Cardiac muscle cell (in vitro differentiated cells and primary cell): ENCODE data around the gene APOBEC3B. TPM values are rescaled to one million over a fixed set of nuclear protein-coding genes. Genes with fewer than 3 reads are reported as not detected.

Experiments
- DNase-seq, 2 donors: peaks; one replicate each; pipeline versions ENCODE4 v3.0.0 to v3.0.0-alpha.2; 2010 to 2017; ENCODE audit warnings: low read depth in 1 of 2, low spot score in 1 of 2
- H3K27ac ChIP-seq: fragments of 200-600 bp; sonication (generic); 2 replicates; pipeline ENCODE4 v1.5.1; 2016
- H3K27me3 ChIP-seq: fragments of 200-600 bp; sonication (generic); 2 replicates; pipeline ENCODE4 v1.6.0; 2016; ENCODE audit warnings: control low read depth
- H3K36me3 ChIP-seq: fragments of 200-600 bp; sonication (generic); 2 replicates; pipeline ENCODE4 v1.5.1; 2016; ENCODE audit warnings: control low read depth
- H3K4me1 ChIP-seq: fragments of 200-600 bp; sonication (generic); 2 replicates; pipeline ENCODE4 v1.8.1; 2017; ENCODE audit warnings: low read depth, mild to moderate bottlenecking, mixed run types
- H3K4me3 ChIP-seq: fragments of 200-600 bp; sonication (generic); 2 replicates; pipeline ENCODE4 v1.5.1; 2016; ENCODE audit warnings: mild to moderate bottlenecking
- H3K9me3 ChIP-seq: fragments of 200-600 bp; sonication (generic); 2 replicates; pipeline ENCODE4 v1.5.1; 2017; ENCODE audit warnings: low read depth, mild to moderate bottlenecking, control low read depth
- polyA plus RNA-seq: library from polyadenylated mRNA; unstranded; fragments of >200 nt; fragmentation: Nextera tagmentation; extraction: Ambion mirVana; gene quantifications from 2 replicates; pipeline ENCODE4 v1.2.1, GENCODE V29; 2016
- total RNA-seq: library from RNA; depleted of rRNA; stranded (reverse); fragments of >200 nt; gene quantifications from 2 replicates; pipeline ENCODE4 v1.2.3, GENCODE V29; 2016
- TF ChIP-seq, protein P1 (sequence below): IDR thresholded peaks from 2 replicates; pipeline ENCODE4 v1.5.1; 2012; ENCODE audit warnings: low read depth, mild to moderate bottlenecking, low read length

Gene APOBEC3B
- total and polyA plus RNA-seq, 2 experiments from 2014 or later = 6.5 to 6.8 TPM

DNA sequence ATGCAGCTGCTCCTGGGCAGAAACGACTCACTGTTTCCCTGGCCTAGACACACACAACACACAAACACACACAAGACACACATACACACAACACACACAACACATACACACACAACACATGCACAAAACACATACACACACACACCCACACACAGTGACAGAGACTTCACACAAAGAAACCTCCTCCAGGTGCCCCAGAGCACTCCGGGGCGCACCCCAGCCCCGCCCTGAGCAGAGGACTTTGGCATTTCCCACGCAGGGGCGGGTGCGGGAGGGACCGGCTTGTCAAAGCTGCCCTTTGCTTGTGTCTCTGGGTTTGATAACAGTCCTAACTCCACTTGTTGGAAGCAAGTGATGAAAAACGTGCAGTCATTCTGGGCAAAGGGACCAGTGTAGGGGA, 18.3 kb upstream of the APOBEC3B start:
- no peak overlapping the region for H3K4me3 ChIP-seq
- peak overlapping the region; percentile 72 for H3K27ac ChIP-seq
- H3K27me3 ChIP-seq = no peaks in the 10 kb centered on the region
- TF ChIP-seq, protein P1, sequence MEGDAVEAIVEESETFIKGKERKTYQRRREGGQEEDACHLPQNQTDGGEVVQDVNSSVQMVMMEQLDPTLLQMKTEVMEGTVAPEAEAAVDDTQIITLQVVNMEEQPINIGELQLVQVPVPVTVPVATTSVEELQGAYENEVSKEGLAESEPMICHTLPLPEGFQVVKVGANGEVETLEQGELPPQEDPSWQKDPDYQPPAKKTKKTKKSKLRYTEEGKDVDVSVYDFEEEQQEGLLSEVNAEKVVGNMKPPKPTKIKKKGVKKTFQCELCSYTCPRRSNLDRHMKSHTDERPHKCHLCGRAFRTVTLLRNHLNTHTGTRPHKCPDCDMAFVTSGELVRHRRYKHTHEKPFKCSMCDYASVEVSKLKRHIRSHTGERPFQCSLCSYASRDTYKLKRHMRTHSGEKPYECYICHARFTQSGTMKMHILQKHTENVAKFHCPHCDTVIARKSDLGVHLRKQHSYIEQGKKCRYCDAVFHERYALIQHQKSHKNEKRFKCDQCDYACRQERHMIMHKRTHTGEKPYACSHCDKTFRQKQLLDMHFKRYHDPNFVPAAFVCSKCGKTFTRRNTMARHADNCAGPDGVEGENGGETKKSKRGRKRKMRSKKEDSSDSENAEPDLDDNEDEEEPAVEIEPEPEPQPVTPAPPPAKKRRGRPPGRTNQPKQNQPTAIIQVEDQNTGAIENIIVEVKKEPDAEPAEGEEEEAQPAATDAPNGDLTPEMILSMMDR = no peak
- no peaks in the 10 kb centered on the region for H3K36me3 ChIP-seq
- no peaks in the 10 kb centered on the region for H3K9me3 ChIP-seq
- DNase-seq = no peak
- H3K4me1 ChIP-seq = peaks cover 35% of the 10 kb centered on the region

DNA sequence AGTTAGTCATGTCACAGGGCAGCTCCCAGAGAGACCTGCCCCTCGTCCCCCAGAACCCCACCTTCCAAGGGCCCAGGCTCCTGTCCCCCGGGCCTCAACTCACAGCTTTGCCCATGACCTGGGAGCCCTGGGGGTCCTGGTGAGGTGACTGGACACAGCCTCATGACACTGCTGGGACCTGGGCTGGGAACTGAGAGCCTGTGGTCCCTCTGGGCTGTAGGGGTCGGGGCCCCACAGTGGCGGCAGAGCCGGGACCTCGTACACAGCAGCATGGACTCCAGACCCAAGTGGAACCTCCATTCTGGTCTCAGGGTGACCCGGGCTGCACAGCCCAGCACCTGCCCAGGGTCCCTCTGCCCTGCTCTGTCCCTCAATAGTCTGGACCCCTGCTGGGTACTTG, 17.8 kb upstream of the APOBEC3B start:
- H3K4me3 ChIP-seq = no peak overlapping the region
- no peaks in the 10 kb centered on the region for H3K36me3 ChIP-seq
- TF ChIP-seq, protein P1 = no peak
- no peaks in the 10 kb centered on the region for H3K9me3 ChIP-seq
- DNase-seq = no peak
- peaks cover 35% of the 10 kb centered on the region for H3K4me1 ChIP-seq
- H3K27me3 ChIP-seq = no peaks in the 10 kb centered on the region
- peak overlapping the region; percentile 72 for H3K27ac ChIP-seq

DNA sequence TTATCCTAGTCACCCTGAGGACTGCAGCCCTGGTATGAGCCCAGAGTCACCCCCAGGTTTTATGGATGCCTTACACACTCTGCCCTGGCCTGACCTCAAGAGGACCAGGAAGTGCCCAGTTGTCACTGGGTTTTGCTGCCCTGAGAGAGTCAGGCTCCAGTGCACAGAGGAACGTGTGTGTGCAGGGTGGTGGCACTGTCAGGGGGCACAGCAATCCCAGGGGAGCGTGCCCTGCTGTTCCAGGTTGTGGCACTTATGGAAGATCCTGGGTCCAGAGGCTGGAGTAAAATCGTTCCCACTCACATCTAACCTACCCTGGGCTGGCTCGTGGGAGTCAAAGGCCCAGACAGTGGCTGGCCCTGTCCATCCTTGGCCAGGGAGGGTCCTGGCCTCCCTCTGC, 17.2 kb upstream of the APOBEC3B start:
- Histone ChIP-seq H3K27ac (no peak overlapping the region), H3K36me3 (no peaks in the 10 kb centered on the region), H3K4me3 (no peak overlapping the region), H3K9me3 (no peaks in the 10 kb centered on the region), H3K4me1 (peaks cover 35% of the 10 kb centered on the region), H3K27me3 (no peaks in the 10 kb centered on the region)
- TF ChIP-seq, protein P1 = no peak
- no peak for DNase-seq

DNA sequence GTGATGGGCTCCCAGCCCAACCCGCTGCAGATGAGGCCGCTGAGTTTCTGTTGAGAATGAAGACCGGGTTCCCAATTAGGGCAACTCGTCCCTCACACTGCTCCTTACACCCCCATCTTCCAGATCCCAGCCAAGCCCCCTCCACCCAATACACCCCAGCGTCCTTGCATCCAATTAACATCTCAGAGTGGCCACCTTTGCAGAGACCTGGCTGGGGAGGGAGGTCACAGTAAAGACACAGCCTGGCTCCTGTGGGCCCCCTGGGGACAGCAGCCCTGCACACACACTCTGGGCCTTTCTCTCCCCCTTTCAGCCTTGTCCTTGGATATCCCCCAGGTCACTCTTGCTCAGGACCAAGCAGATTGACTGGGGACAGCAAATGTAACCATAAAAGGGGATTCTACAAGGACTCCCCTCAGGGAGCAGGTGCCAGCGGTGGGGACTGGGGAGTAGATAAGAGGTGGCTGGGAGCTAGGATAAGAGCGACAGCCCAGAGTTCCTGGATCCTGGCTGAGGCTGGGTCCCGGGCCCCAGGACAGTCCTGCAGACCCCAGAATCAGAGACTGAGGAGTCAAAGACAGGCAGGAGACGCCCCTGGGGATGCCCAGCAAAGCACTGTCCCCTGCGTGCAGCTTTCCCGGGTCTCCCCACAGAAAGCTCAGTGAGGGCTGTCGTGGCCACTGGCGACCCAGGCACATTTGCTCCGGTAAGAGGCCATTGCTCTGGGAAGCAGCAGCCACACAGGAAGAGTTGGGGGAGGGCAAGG, 16.4 kb upstream of the APOBEC3B start:
- no peak overlapping the region for H3K4me3 ChIP-seq
- peaks cover 35% of the 10 kb centered on the region for H3K4me1 ChIP-seq
- TF ChIP-seq, protein P1 = no peak
- H3K27ac ChIP-seq = peak overlapping the region; percentile 41
- H3K36me3 ChIP-seq = no peaks in the 10 kb centered on the region
- H3K27me3 ChIP-seq = no peaks in the 10 kb centered on the region
- no peaks in the 10 kb centered on the region for H3K9me3 ChIP-seq
- peak in 1 of 2 donors; percentile 42 for DNase-seq

DNA sequence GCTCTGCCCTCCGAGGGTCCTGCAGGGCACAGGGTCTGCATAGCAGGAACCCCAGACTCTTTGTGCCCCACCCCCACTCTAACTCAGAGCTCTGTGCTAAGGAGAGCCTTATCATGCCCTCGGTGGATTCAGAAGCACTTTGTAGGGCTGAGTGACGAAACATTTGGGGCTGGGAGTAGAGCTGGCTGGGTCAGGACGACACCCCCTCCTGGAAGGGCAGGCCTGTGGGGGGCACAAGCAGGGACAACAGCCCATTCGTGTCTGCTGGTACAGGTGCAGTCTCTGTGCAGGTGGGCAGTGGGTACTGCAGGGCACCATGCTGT, 15.8 kb upstream of the APOBEC3B start:
- Histone ChIP-seq H3K9me3 (no peaks in the 10 kb centered on the region), H3K36me3 (no peaks in the 10 kb centered on the region), H3K27ac (peak overlapping the region; percentile 41), H3K27me3 (no peaks in the 10 kb centered on the region), H3K4me1 (peaks cover 35% of the 10 kb centered on the region), H3K4me3 (no peak overlapping the region)
- DNase-seq = peak in 1 of 2 donors; percentile 15
- TF ChIP-seq, protein P1 = no peak
